Thymus (tissue), 11 donors: ENCODE data around the gene ZNF512B. TPM values are rescaled to one million over a fixed set of nuclear protein-coding genes. Genes with fewer than 3 reads are reported as not detected.
"Not testable (repeated sequence)": the region's sequence is repeated elsewhere in the genome, so short reads cannot be mapped to it uniquely, and the experiment has no call there.

Source experiments
- DNase-seq, 9 donors: peaks; one replicate each; pipeline ENCODE4 v3.0.0-alpha.2; 2013; ENCODE audit warnings: low spot score in 9 of 9, low read depth in 6 of 9, missing footprints in 1 of 9
- H3K27ac ChIP-seq, 2 donors: one replicate each; pipeline ENCODE4 v1.5.1; 2013; ENCODE audit warnings: control low read depth in 1 of 2, low read depth in 1 of 2, low read length in 1 of 2, mild to moderate bottlenecking in 1 of 2, moderate library complexity in 1 of 2
- H3K27me3 ChIP-seq, 2 donors: one replicate each; pipeline ENCODE4 v1.5.1; 2013; ENCODE audit warnings: low read length in 1 of 2; ENCODE audit not compliant: control insufficient read depth in 2 of 2, insufficient read depth in 1 of 2
- H3K36me3 ChIP-seq, 2 donors: one replicate each; pipeline ENCODE4 v1.5.1; 2013; ENCODE audit warnings: low read length in 1 of 2, mild to moderate bottlenecking in 1 of 2, moderate library complexity in 1 of 2; ENCODE audit not compliant: control insufficient read depth in 2 of 2, insufficient read depth in 2 of 2
- H3K4me1 ChIP-seq, 2 donors: one replicate each; pipeline ENCODE4 v1.5.1; 2013; ENCODE audit warnings: low read length in 2 of 2; ENCODE audit not compliant: control insufficient read depth in 2 of 2, insufficient read depth in 2 of 2
- H3K4me3 ChIP-seq, 2 donors: one replicate each; pipeline ENCODE4 v1.5.1; 2013; ENCODE audit warnings: low read length in 2 of 2, control low read depth in 1 of 2, mild to moderate bottlenecking in 1 of 2
- H3K9me3 ChIP-seq, 2 donors: one replicate each; pipeline ENCODE4 v1.5.1; 2013; ENCODE audit warnings: low read length in 1 of 2, mild to moderate bottlenecking in 1 of 2; ENCODE audit not compliant: control insufficient read depth in 2 of 2, insufficient read depth in 1 of 2
- WGBS: extraction: QIAGEN DNeasy Blood & Tissue Kit; methylation state at CpG from one replicate; pipeline ENCODE4 v1.1.7; 2013; 5-methylcytosine and 5-hydroxymethylcytosine counted together
- polyA plus RNA-seq: library from polyadenylated mRNA; stranded (reverse); fragments of 200-250 nt; gene quantifications from one replicate; pipeline ENCODE4 v1.2.3, GENCODE V29; 2013
- total RNA-seq: library from RNA; stranded (reverse); fragments of 120-200 nt; gene quantifications from one replicate; pipeline ENCODE4 v1.2.4, GENCODE V29; 2013
- donor health status: healthy.

Gene ZNF512B
- total and polyA plus RNA-seq, 2 donors, result 10.0 to 13.4 TPM

GRCh38 chr20:63917811-63918210 is 51.9 kb downstream of the ZNF512B start:
- H3K36me3 ChIP-seq, result peaks cover 12 to 26% of the 10 kb centered on the region in 2 donors
- no peaks in the 10 kb centered on the region for H3K4me1 ChIP-seq

GRCh38 chr20:63916371-63916939 is 53.3 kb downstream of the ZNF512B start:
- not testable (repeated sequence) for H3K27me3 ChIP-seq, H3K4me3 ChIP-seq, DNase-seq, H3K27ac ChIP-seq, H3K4me1 ChIP-seq
- Histone ChIP-seq H3K36me3 (peaks cover 12 to 24% of the 10 kb centered on the region in 2 donors), H3K9me3 (peaks cover 2 to 15% of the 10 kb centered on the region in 2 donors)
- WGBS, result 99% methylated on average over 8 of the region's 8 CpGs

More at GRCh38 chr20:63917811-63918210, 51.9 kb downstream of the ZNF512B start:
- Histone ChIP-seq H3K9me3 (peaks cover 2 to 15% of the 10 kb centered on the region in 2 donors), H3K27me3 (no peaks in the 10 kb centered on the region), H3K4me3 (no peak overlapping the region), H3K27ac (no peak overlapping the region)
- no peak for DNase-seq
- WGBS, result 96% methylated on average over 11 of the region's 11 CpGs

- no peak overlapping the region for H3K4me3 ChIP-seq
- H3K4me1 ChIP-seq, result no peaks in the 10 kb centered on the region
- H3K27me3 ChIP-seq, result no peaks in the 10 kb centered on the region
- 98% methylated on average over 6 of the region's 6 CpGs for WGBS
- H3K9me3 ChIP-seq, result peaks cover 2 to 15% of the 10 kb centered on the region in 2 donors
- peaks cover 12 to 18% of the 10 kb centered on the region in 2 donors for H3K36me3 ChIP-seq
- no peak for DNase-seq
- no peak overlapping the region for H3K27ac ChIP-seq
Measured at GRCh38 chr20:63915471-63915870, 54.3 kb downstream of the ZNF512B start.

- Histone ChIP-seq H3K9me3 (peaks cover 2 to 15% of the 10 kb centered on the region in 2 donors), H3K27ac (no peak overlapping the region), H3K27me3 (no peaks in the 10 kb centered on the region), H3K36me3 (peaks cover 8 to 10% of the 10 kb centered on the region in 2 donors), H3K4me1 (no peaks in the 10 kb centered on the region), H3K4me3 (no peak overlapping the region)
- DNase-seq, result no peak
- WGBS, result 98% methylated on average over 12 of the region's 12 CpGs
Measured at GRCh38 chr20:63913768-63914167, 56.0 kb downstream of the ZNF512B start.

GRCh38 chr20:63911176-63911575 is 58.6 kb downstream of the ZNF512B start:
- no peaks in the 10 kb centered on the region for H3K27me3 ChIP-seq
- no peak overlapping the region for H3K27ac ChIP-seq
- H3K9me3 ChIP-seq, result peaks cover 2 to 12% of the 10 kb centered on the region in 2 donors
- peaks cover 0 to 2% of the 10 kb centered on the region in 2 donors for H3K4me1 ChIP-seq
- peaks cover 5 to 7% of the 10 kb centered on the region in 2 donors for H3K36me3 ChIP-seq
- DNase-seq, result no peak
- WGBS, result 69% methylated on average over 12 of the region's 12 CpGs
- H3K4me3 ChIP-seq, result no peak overlapping the region

GRCh38 chr20:63908008-63908682 is 61.6 kb downstream of the ZNF512B start:
- H3K27ac ChIP-seq, result no peak overlapping the region
- H3K4me3 ChIP-seq, result no peak overlapping the region
- H3K36me3 ChIP-seq, result peaks cover 8 to 10% of the 10 kb centered on the region in 2 donors
- H3K27me3 ChIP-seq, result no peaks in the 10 kb centered on the region
- no peaks in the 10 kb centered on the region for H3K9me3 ChIP-seq
- no peak for DNase-seq
- WGBS, result 94% methylated on average over 16 of the region's 16 CpGs
- peaks cover 3 to 5% of the 10 kb centered on the region in 2 donors for H3K4me1 ChIP-seq

Other genes starting within 250 kb of the ZNF512B start
- gene LIME1, start 233.3 kb downstream of the ZNF512B start, total RNA-seq, result 80.5 TPM
- gene LIME1, start 233.3 kb downstream of the ZNF512B start, polyA plus RNA-seq, result 181 TPM
- gene SLC2A4RG, start 230.2 kb downstream of the ZNF512B start, total RNA-seq, result 33.4 TPM
- gene SLC2A4RG, start 230.2 kb downstream of the ZNF512B start, polyA plus RNA-seq, result 66.1 TPM
- 5.8 TPM for gene ZBTB46, start 138.7 kb downstream of the ZNF512B start, total RNA-seq
- gene ZBTB46, start 138.7 kb downstream of the ZNF512B start, polyA plus RNA-seq, result 3.7 TPM
- not detected for gene ABHD16B, start 108.4 kb downstream of the ZNF512B start, total RNA-seq
- 0.57 TPM for gene ABHD16B, start 108.4 kb downstream of the ZNF512B start, polyA plus RNA-seq
- gene TPD52L2, start 104.7 kb downstream of the ZNF512B start, total RNA-seq, result 37.9 TPM
- 73.2 TPM for gene TPD52L2, start 104.7 kb downstream of the ZNF512B start, polyA plus RNA-seq
- 26.1 TPM for gene DNAJC5, start 74.8 kb downstream of the ZNF512B start, total RNA-seq
- gene DNAJC5, start 74.8 kb downstream of the ZNF512B start, polyA plus RNA-seq, result 23.3 TPM
- 21.2 TPM for gene UCKL1, start 13.5 kb downstream of the ZNF512B start, total RNA-seq
- gene UCKL1, start 13.5 kb downstream of the ZNF512B start, polyA plus RNA-seq, result 51.8 TPM
- gene SAMD10, start 9.7 kb upstream of the ZNF512B start, total RNA-seq, result 3.4 TPM
- 10.5 TPM for gene SAMD10, start 9.7 kb upstream of the ZNF512B start, polyA plus RNA-seq
- gene PRPF6, start 11.2 kb upstream of the ZNF512B start, total RNA-seq, result 45.1 TPM
- gene PRPF6, start 11.2 kb upstream of the ZNF512B start, polyA plus RNA-seq, result 56.1 TPM
- 17.0 TPM for gene C20orf204, start 66.3 kb upstream of the ZNF512B start, total RNA-seq
- 8.2 TPM for gene C20orf204, start 66.3 kb upstream of the ZNF512B start, polyA plus RNA-seq
- 0.66 TPM for gene SOX18, start 79.7 kb upstream of the ZNF512B start, total RNA-seq
- 17.2 TPM for gene SOX18, start 79.7 kb upstream of the ZNF512B start, polyA plus RNA-seq
- gene TCEA2, start 93.3 kb upstream of the ZNF512B start, total RNA-seq, result 24.6 TPM
- 53.2 TPM for gene TCEA2, start 93.3 kb upstream of the ZNF512B start, polyA plus RNA-seq
- 42.8 TPM for gene RGS19, start 109.6 kb upstream of the ZNF512B start, total RNA-seq
- 27.2 TPM for gene RGS19, start 109.6 kb upstream of the ZNF512B start, polyA plus RNA-seq
- gene OPRL1, start 110.2 kb upstream of the ZNF512B start, total RNA-seq, result 1.4 TPM
- 1.1 TPM for gene OPRL1, start 110.2 kb upstream of the ZNF512B start, polyA plus RNA-seq
- gene LKAAEAR1, start 114.5 kb upstream of the ZNF512B start, total RNA-seq, result 0.80 TPM
- 0.14 TPM for gene LKAAEAR1, start 114.5 kb upstream of the ZNF512B start, polyA plus RNA-seq
- not detected for gene NPBWR2, start 137.6 kb upstream of the ZNF512B start, total RNA-seq
- 0.02 TPM for gene NPBWR2, start 137.6 kb upstream of the ZNF512B start, polyA plus RNA-seq
- gene MYT1, start 194.5 kb upstream of the ZNF512B start, total RNA-seq, result 0.19 TPM
- gene MYT1, start 194.5 kb upstream of the ZNF512B start, polyA plus RNA-seq, result 0.25 TPM